ENCODE data around the gene UBR4. TPM values are rescaled to one million over a fixed set of nuclear protein-coding genes. Genes with fewer than 3 reads are reported as not detected.

The UBR4 gene
- total and polyA plus RNA-seq, 2 experiments from 2014 or later = 111 to 230 TPM

- TF ChIP-seq, protein P1, sequence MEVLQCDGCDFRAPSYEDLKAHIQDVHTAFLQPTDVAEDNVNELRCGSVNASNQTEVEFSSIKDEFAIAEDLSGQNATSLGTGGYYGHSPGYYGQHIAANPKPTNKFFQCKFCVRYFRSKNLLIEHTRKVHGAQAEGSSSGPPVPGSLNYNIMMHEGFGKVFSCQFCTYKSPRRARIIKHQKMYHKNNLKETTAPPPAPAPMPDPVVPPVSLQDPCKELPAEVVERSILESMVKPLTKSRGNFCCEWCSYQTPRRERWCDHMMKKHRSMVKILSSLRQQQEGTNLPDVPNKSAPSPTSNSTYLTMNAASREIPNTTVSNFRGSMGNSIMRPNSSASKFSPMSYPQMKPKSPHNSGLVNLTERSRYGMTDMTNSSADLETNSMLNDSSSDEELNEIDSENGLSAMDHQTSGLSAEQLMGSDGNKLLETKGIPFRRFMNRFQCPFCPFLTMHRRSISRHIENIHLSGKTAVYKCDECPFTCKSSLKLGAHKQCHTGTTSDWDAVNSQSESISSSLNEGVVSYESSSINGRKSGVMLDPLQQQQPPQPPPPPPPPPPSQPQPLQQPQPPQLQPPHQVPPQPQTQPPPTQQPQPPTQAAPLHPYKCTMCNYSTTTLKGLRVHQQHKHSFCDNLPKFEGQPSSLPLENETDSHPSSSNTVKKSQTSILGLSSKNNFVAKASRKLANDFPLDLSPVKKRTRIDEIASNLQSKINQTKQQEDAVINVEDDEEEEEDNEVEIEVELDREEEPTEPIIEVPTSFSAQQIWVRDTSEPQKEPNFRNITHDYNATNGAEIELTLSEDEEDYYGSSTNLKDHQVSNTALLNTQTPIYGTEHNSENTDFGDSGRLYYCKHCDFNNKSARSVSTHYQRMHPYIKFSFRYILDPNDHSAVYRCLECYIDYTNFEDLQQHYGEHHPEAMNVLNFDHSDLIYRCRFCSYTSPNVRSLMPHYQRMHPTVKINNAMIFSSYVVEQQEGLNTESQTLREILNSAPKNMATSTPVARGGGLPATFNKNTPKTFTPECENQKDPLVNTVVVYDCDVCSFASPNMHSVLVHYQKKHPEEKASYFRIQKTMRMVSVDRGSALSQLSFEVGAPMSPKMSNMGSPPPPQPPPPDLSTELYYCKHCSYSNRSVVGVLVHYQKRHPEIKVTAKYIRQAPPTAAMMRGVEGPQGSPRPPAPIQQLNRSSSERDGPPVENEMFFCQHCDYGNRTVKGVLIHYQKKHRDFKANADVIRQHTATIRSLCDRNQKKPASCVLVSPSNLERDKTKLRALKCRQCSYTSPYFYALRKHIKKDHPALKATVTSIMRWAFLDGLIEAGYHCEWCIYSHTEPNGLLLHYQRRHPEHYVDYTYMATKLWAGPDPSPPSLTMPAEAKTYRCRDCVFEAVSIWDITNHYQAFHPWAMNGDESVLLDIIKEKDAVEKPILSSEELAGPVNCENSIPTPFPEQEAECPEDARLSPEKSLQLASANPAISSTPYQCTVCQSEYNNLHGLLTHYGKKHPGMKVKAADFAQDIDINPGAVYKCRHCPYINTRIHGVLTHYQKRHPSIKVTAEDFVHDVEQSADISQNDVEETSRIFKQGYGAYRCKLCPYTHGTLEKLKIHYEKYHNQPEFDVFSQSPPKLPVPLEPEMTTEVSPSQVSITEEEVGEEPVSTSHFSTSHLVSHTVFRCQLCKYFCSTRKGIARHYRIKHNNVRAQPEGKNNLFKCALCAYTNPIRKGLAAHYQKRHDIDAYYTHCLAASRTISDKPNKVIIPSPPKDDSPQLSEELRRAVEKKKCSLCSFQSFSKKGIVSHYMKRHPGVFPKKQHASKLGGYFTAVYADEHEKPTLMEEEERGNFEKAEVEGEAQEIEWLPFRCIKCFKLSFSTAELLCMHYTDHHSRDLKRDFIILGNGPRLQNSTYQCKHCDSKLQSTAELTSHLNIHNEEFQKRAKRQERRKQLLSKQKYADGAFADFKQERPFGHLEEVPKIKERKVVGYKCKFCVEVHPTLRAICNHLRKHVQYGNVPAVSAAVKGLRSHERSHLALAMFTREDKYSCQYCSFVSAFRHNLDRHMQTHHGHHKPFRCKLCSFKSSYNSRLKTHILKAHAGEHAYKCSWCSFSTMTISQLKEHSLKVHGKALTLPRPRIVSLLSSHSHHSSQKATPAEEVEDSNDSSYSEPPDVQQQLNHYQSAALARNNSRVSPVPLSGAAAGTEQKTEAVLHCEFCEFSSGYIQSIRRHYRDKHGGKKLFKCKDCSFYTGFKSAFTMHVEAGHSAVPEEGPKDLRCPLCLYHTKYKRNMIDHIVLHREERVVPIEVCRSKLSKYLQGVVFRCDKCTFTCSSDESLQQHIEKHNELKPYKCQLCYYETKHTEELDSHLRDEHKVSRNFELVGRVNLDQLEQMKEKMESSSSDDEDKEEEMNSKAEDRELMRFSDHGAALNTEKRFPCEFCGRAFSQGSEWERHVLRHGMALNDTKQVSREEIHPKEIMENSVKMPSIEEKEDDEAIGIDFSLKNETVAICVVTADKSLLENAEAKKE (CRISPR knock-in tag; IDR thresholded peaks at IDR 0.05) = no peak
- TF ChIP-seq, protein P2, sequence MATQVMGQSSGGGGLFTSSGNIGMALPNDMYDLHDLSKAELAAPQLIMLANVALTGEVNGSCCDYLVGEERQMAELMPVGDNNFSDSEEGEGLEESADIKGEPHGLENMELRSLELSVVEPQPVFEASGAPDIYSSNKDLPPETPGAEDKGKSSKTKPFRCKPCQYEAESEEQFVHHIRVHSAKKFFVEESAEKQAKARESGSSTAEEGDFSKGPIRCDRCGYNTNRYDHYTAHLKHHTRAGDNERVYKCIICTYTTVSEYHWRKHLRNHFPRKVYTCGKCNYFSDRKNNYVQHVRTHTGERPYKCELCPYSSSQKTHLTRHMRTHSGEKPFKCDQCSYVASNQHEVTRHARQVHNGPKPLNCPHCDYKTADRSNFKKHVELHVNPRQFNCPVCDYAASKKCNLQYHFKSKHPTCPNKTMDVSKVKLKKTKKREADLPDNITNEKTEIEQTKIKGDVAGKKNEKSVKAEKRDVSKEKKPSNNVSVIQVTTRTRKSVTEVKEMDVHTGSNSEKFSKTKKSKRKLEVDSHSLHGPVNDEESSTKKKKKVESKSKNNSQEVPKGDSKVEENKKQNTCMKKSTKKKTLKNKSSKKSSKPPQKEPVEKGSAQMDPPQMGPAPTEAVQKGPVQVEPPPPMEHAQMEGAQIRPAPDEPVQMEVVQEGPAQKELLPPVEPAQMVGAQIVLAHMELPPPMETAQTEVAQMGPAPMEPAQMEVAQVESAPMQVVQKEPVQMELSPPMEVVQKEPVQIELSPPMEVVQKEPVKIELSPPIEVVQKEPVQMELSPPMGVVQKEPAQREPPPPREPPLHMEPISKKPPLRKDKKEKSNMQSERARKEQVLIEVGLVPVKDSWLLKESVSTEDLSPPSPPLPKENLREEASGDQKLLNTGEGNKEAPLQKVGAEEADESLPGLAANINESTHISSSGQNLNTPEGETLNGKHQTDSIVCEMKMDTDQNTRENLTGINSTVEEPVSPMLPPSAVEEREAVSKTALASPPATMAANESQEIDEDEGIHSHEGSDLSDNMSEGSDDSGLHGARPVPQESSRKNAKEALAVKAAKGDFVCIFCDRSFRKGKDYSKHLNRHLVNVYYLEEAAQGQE (IDR thresholded peaks at IDR 0.05; ENCODE audit: unreplicated experiment) = no peak
- TF ChIP-seq ZNF114 (CRISPR knock-in tag; IDR thresholded peaks at IDR 0.05) = no peak
- TF ChIP-seq JUNB (IDR thresholded peaks at IDR 0.05; ENCODE audit: unreplicated experiment) = no peak
- TF ChIP-seq POLR2AphosphoS5 (IDR thresholded peaks at IDR 0.05; ENCODE audit: low read depth) = no peak
- no peak for TF ChIP-seq ETS1 (IDR thresholded peaks at IDR 0.05)
- no peak for TF ChIP-seq ZNF331 (CRISPR knock-in tag; IDR thresholded peaks at IDR 0.05; ENCODE audit: low read depth)
- TF ChIP-seq EZH2phosphoT487 (IDR thresholded peaks at IDR 0.05; ENCODE audit: unreplicated experiment) = no peak
These were observed 18.3 kb downstream of the UBR4 start (continued) for GRCh38 chr1:19191811-19192210.

Measured in GM23338 (cell line).